OCI-LY7 (cell line): Measurements from ENCODE around the gene KRT13. TPM values are rescaled to one million over a fixed set of nuclear protein-coding genes. Genes with fewer than 3 reads are reported as not detected.

Experiments used
- BruUV-seq: library from RNA; stranded (reverse); fragments of 400-500 nt; replicated peaks from 2 replicates; lab custom pipeline; 2021; lab: Mats Ljungman, UMichigan
- CTCF ChIA-PET: fragments of 300-600 bp; sonication (Branson Sonifier 250); formaldehyde crosslinking; loops from one replicate; lab custom pipeline; 2022; ENCODE audit warnings: antibody characterized with exemption; ENCODE audit not compliant: unreplicated experiment; lab: Charles Lee
- POLR2A ChIA-PET: fragments of 300-600 bp; sonication (Branson Sonifier 250); formaldehyde crosslinking; loops from one replicate; lab custom pipeline; 2022; ENCODE audit warnings: antibody characterized with exemption; lab: Charles Lee
- DNase-seq: peaks from one replicate; pipeline ENCODE4 v3.0.0-alpha.2; 2015; ENCODE audit warnings: low spot score
- H2AFZ ChIP-seq: fragments of 200-600 bp; sonication (generic), shearing (Covaris generic); 2 replicates; pipeline ENCODE4 v1.6.1; 2014; ENCODE audit warnings: mild to moderate bottlenecking, antibody characterized with exemption, low read length, moderate library complexity
- H3K27ac ChIP-seq: fragments of 200-600 bp; sonication (generic); 2 replicates; pipeline ENCODE4 v1.5.1; 2014; ENCODE audit warnings: mixed run types, low read depth, mild to moderate bottlenecking, moderate library complexity, low read length, inconsistent platforms; ENCODE audit not compliant: poor library complexity, severe bottlenecking
- H3K36me3 ChIP-seq: fragments of 200-600 bp; sonication (generic); 2 replicates; pipeline ENCODE4 v1.6.1; 2014; ENCODE audit warnings: mild to moderate bottlenecking, antibody characterized with exemption, low read length, moderate library complexity, mixed read lengths; ENCODE audit not compliant: insufficient read depth
- H3K4me1 ChIP-seq: fragments of 200-600 bp; sonication (generic); 2 replicates; pipeline ENCODE4 v1.5.1; 2014; ENCODE audit warnings: mild to moderate bottlenecking, low read length; ENCODE audit not compliant: insufficient read depth, poor library complexity, severe bottlenecking
- H3K4me2 ChIP-seq: fragments of 200-600 bp; sonication (generic); 2 replicates; pipeline ENCODE4 v1.6.1; 2014; ENCODE audit warnings: mild to moderate bottlenecking, low read length
- H3K4me3 ChIP-seq: fragments of 200-600 bp; sonication (generic); 2 replicates; pipeline ENCODE4 v1.5.1; 2014; ENCODE audit warnings: mild to moderate bottlenecking, low read depth, low read length; ENCODE audit not compliant: poor library complexity, severe bottlenecking
- H3K79me2 ChIP-seq: fragments of 200-600 bp; sonication (generic); 2 replicates; pipeline ENCODE4 v1.6.1; 2016; ENCODE audit warnings: low read depth, mild to moderate bottlenecking, low read length, moderate library complexity, mixed read lengths; ENCODE audit not compliant: insufficient read depth
- H3K9me2 ChIP-seq: fragments of 200-600 bp; sonication (generic); 2 replicates; pipeline ENCODE4 v1.6.1; 2016; ENCODE audit warnings: mild to moderate bottlenecking, low read length, mixed read lengths; ENCODE audit not compliant: insufficient read depth
- H3K9me3 ChIP-seq: fragments of 200-600 bp; sonication (generic); 2 replicates; pipeline ENCODE4 v1.6.1; 2014; ENCODE audit warnings: mild to moderate bottlenecking, mixed run types, low read length, mixed read lengths
- H4K20me1 ChIP-seq: fragments of 200-600 bp; sonication (generic); 2 replicates; pipeline ENCODE4 v1.6.1; 2014; ENCODE audit warnings: mild to moderate bottlenecking, antibody characterized with exemption, low read length, moderate library complexity, mixed read lengths; ENCODE audit not compliant: insufficient read depth
- CTCF ChIP-seq: fragments of 200-600 bp; sonication (generic); conservative IDR thresholded peaks from 2 replicates; pipeline ENCODE4 v1.5.1; 2014; ENCODE audit warnings: mild to moderate bottlenecking, antibody characterized with exemption, low read length, moderate library complexity, mixed read lengths
- EZH2phosphoT487 ChIP-seq: fragments of 200-600 bp; sonication (generic); IDR thresholded peaks from 2 replicates; pipeline ENCODE4 v1.6.1; 2018; ENCODE audit warnings: low read depth, borderline replicate concordance, mild to moderate bottlenecking, mixed run types, antibody characterized with exemption, low read length, moderate library complexity, mixed read lengths
- intact Hi-C: fragments of 100-400 bp; cut with micrococcal nuclease; formaldehyde crosslinking; loops from one replicate; pipeline ENCODE4 v1.10.0; 2022; ENCODE audit not compliant: unreplicated experiment
- total RNA-seq, 2 experiments: library from RNA; depleted of rRNA in 1 of 2; stranded (reverse); fragments of >200 nt in 1 of 2; shearing (Covaris generic) in 1 of 2; gene quantifications; 2 replicates each; pipeline ENCODE4 v1.2.3, GENCODE V29; 2014 to 2022

Gene KRT13
- total RNA-seq, 2 experiments from 2014 or later: not detected

GRCh38 chr17:41480136-41480535 lies 25.3 kb downstream of the KRT13 start:
- H3K9me2 ChIP-seq: no peaks in the 10 kb centered on the region
- intact Hi-C loops: no loop called here
- H3K4me3 ChIP-seq: no peak overlapping the region
- no peak for TF ChIP-seq EZH2phosphoT487
- TF ChIP-seq CTCF: no peak
- POLR2A ChIA-PET: no interaction called here
- H3K4me2 ChIP-seq: no peak overlapping the region
- no peaks in the 10 kb centered on the region for H3K36me3 ChIP-seq
- H2AFZ ChIP-seq: no peak overlapping the region
- CTCF ChIA-PET: no interaction called here
- H3K9me3 ChIP-seq: no peaks in the 10 kb centered on the region
- BruUV-seq: no TSS peak
- H3K4me1 ChIP-seq: no peaks in the 10 kb centered on the region
- H3K27ac ChIP-seq: no peak overlapping the region
- H3K79me2 ChIP-seq: no peaks in the 10 kb centered on the region
- no peaks in the 10 kb centered on the region for H4K20me1 ChIP-seq
- DNase-seq: peak; percentile 6

- POLR2A ChIA-PET: interaction anchor here (0.6 to 0.7 kb wide), 2 partner anchors 166 to 444 kb away, joined by 3 read pairs; partner anchors contain the start of gene KRTAP1-3
- H3K9me3 ChIP-seq: no peaks in the 10 kb centered on the region
- H3K9me2 ChIP-seq: no peaks in the 10 kb centered on the region
- H3K36me3 ChIP-seq: no peaks in the 10 kb centered on the region
- no peak for TF ChIP-seq EZH2phosphoT487
- TF ChIP-seq CTCF: no peak
- no peak overlapping the region for H2AFZ ChIP-seq
- H3K4me3 ChIP-seq: no peak overlapping the region
- DNase-seq: no peak
- intact Hi-C loops: no loop called here
- BruUV-seq: no TSS peak
- CTCF ChIA-PET: no interaction called here
- H4K20me1 ChIP-seq: no peaks in the 10 kb centered on the region
- H3K4me2 ChIP-seq: no peak overlapping the region
- H3K79me2 ChIP-seq: no peaks in the 10 kb centered on the region
- H3K4me1 ChIP-seq: no peaks in the 10 kb centered on the region
- no peak overlapping the region for H3K27ac ChIP-seq
These were observed 27.2 kb downstream of the KRT13 start for GRCh38 chr17:41478237-41478636.

- Histone ChIP-seq H2AFZ (no peak overlapping the region), H3K36me3 (no peaks in the 10 kb centered on the region), H3K4me3 (no peak overlapping the region), H3K79me2 (no peaks in the 10 kb centered on the region), H3K4me1 (no peaks in the 10 kb centered on the region), H4K20me1 (no peaks in the 10 kb centered on the region), H3K27ac (no peak overlapping the region), H3K4me2 (no peak overlapping the region), H3K9me2 (no peaks in the 10 kb centered on the region), H3K9me3 (no peaks in the 10 kb centered on the region)
- intact Hi-C loops: no loop called here
- TF ChIP-seq EZH2phosphoT487 (no peak), CTCF (no peak)
- ChIA-PET CTCF (no interaction called here), POLR2A (interaction anchor here (0.6 kb wide), 1 partner anchor 443 kb away, joined by 3 read pairs; the partner anchor contains the start of gene KRTAP1-3)
- DNase-seq: no peak
- BruUV-seq: no TSS peak
These were observed 28.3 kb downstream of the KRT13 start for GRCh38 chr17:41476866-41477815.
